ENCODE results near the gene HTRA2. TPM values are rescaled to one million over a fixed set of nuclear protein-coding genes. Genes with fewer than 3 reads are reported as not detected.

Gene HTRA2
- total and polyA plus RNA-seq, 9 of the 15 experiments (the other 6 are each of a cell fraction or from before 2014, with no cell fraction given): 54.2 to 71.2 (median 65.8) TPM

DNA sequence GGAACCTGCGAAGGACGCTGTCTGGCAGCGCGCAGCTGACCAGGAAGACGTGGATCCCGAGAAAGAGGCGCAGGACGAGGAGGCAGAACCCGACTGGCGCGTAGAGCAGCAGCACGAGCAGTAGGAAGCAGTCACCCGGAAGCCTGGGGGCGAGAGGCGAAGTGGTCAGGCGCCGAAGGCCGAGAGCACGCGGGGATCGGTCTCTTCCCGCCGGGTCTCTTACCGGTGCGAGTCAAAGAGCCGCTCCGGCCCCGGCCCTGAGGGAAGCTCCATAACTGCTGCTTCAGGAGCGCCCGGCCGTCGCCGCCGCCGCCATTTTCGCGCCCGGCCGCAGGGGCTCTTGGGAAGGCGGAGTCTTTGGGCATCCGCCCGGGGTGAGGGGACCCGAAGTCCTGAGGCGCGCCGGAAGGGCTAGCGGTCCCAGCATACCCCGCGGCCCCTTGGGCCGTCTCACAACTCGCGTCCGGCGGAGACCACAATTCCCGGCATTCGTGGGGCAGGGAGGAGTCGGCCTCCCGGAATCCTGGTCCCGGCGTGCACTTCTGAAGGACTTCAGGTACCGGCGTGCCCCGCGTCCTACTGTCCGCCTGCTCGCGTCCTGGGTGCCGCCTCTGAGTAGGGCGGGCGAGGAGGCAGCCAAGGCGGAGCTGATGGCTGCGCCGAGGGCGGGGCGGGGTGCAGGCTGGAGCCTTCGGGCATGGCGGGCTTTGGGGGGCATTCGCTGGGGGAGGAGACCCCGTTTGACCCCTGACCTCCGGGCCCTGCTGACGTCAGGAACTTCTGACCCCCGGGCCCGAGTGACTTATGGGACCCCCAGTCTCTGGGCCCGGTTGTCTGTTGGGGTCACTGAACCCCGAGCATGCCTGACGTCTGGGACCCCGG lies at the start of gene HTRA2, which contains the start of gene AUP1 (continued):
- TF ChIP-seq, protein P1, sequence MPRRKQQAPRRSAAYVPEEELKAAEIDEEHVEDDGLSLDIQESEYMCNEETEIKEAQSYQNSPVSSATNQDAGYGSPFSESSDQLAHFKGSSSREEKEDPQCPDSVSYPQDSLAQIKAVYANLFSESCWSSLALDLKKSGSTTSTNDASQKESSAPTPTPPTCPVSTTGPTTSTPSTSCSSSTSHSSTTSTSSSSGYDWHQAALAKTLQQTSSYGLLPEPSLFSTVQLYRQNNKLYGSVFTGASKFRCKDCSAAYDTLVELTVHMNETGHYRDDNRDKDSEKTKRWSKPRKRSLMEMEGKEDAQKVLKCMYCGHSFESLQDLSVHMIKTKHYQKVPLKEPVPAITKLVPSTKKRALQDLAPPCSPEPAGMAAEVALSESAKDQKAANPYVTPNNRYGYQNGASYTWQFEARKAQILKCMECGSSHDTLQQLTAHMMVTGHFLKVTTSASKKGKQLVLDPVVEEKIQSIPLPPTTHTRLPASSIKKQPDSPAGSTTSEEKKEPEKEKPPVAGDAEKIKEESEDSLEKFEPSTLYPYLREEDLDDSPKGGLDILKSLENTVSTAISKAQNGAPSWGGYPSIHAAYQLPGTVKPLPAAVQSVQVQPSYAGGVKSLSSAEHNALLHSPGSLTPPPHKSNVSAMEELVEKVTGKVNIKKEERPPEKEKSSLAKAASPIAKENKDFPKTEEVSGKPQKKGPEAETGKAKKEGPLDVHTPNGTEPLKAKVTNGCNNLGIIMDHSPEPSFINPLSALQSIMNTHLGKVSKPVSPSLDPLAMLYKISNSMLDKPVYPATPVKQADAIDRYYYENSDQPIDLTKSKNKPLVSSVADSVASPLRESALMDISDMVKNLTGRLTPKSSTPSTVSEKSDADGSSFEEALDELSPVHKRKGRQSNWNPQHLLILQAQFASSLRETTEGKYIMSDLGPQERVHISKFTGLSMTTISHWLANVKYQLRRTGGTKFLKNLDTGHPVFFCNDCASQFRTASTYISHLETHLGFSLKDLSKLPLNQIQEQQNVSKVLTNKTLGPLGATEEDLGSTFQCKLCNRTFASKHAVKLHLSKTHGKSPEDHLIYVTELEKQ (CRISPR knock-in tag; IDR thresholded peaks at IDR 0.05): no peak
- TF ChIP-seq, protein P2, sequence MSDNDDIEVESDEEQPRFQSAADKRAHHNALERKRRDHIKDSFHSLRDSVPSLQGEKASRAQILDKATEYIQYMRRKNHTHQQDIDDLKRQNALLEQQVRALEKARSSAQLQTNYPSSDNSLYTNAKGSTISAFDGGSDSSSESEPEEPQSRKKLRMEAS (CRISPR knock-in tag; IDR thresholded peaks at IDR 0.05): peak; percentile 38
- TF ChIP-seq, protein P3, sequence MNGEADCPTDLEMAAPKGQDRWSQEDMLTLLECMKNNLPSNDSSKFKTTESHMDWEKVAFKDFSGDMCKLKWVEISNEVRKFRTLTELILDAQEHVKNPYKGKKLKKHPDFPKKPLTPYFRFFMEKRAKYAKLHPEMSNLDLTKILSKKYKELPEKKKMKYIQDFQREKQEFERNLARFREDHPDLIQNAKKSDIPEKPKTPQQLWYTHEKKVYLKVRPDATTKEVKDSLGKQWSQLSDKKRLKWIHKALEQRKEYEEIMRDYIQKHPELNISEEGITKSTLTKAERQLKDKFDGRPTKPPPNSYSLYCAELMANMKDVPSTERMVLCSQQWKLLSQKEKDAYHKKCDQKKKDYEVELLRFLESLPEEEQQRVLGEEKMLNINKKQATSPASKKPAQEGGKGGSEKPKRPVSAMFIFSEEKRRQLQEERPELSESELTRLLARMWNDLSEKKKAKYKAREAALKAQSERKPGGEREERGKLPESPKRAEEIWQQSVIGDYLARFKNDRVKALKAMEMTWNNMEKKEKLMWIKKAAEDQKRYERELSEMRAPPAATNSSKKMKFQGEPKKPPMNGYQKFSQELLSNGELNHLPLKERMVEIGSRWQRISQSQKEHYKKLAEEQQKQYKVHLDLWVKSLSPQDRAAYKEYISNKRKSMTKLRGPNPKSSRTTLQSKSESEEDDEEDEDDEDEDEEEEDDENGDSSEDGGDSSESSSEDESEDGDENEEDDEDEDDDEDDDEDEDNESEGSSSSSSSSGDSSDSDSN (IDR thresholded peaks at IDR 0.05; ENCODE audit: borderline replicate concordance in 1 of 2, low read depth in 2 of 2, low read length in 2 of 2): 0 out of 4 replicates have a peak, but pooled peaks of 1 of the 2 experiments have one; percentile 34
- TF ChIP-seq CXXC5 (CRISPR knock-in tag; IDR thresholded peaks at IDR 0.05): peak; percentile 84
- TF ChIP-seq NFIX (CRISPR knock-in tag; IDR thresholded peaks at IDR 0.05; ENCODE audit: low read depth): no peak
- peak; percentile 87 for TF ChIP-seq PHF20 (IDR thresholded peaks at IDR 0.05; ENCODE audit: partially characterized antibody)
- peak; percentile 52; the same call in 1 of the 2 replicates for TF ChIP-seq TCF7L2 (IDR thresholded peaks at IDR 0.05; ENCODE audit: low read depth, low read length)
- TF ChIP-seq POLR3G (IDR thresholded peaks at IDR 0.05; ENCODE audit: extremely low read depth, insufficient read length, insufficient replicate concordance): no peak
- TF ChIP-seq NR2C1 (IDR thresholded peaks at IDR 0.05): peak; percentile 88
- peak; percentile 90 for TF ChIP-seq NR2C1 (tag; IDR thresholded peaks at IDR 0.05)
- peak; percentile 61; the same call in 1 of the 2 replicates for TF ChIP-seq LCOR (CRISPR knock-in tag; IDR thresholded peaks at IDR 0.05)
- TF ChIP-seq RHOXF2B (CRISPR knock-in tag; conservative IDR thresholded peaks at IDR 0.05): no peak
- TF ChIP-seq BRD4 (IDR thresholded peaks at IDR 0.05): peak; percentile 72; the same call in 1 of the 2 replicates
- TF ChIP-seq, protein P4, sequence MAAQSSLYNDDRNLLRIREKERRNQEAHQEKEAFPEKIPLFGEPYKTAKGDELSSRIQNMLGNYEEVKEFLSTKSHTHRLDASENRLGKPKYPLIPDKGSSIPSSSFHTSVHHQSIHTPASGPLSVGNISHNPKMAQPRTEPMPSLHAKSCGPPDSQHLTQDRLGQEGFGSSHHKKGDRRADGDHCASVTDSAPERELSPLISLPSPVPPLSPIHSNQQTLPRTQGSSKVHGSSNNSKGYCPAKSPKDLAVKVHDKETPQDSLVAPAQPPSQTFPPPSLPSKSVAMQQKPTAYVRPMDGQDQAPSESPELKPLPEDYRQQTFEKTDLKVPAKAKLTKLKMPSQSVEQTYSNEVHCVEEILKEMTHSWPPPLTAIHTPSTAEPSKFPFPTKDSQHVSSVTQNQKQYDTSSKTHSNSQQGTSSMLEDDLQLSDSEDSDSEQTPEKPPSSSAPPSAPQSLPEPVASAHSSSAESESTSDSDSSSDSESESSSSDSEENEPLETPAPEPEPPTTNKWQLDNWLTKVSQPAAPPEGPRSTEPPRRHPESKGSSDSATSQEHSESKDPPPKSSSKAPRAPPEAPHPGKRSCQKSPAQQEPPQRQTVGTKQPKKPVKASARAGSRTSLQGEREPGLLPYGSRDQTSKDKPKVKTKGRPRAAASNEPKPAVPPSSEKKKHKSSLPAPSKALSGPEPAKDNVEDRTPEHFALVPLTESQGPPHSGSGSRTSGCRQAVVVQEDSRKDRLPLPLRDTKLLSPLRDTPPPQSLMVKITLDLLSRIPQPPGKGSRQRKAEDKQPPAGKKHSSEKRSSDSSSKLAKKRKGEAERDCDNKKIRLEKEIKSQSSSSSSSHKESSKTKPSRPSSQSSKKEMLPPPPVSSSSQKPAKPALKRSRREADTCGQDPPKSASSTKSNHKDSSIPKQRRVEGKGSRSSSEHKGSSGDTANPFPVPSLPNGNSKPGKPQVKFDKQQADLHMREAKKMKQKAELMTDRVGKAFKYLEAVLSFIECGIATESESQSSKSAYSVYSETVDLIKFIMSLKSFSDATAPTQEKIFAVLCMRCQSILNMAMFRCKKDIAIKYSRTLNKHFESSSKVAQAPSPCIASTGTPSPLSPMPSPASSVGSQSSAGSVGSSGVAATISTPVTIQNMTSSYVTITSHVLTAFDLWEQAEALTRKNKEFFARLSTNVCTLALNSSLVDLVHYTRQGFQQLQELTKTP (IDR thresholded peaks at IDR 0.05; ENCODE audit: low read depth in 1 of 2, partially characterized antibody in 2 of 2): peak in 1 of 2 experiments; percentile 97
- no peak for TF ChIP-seq TSC22D4 (tag; IDR thresholded peaks at IDR 0.05)
- TF ChIP-seq SETDB1 (IDR thresholded peaks at IDR 0.05; ENCODE audit: low read length): peak; percentile 45

All from K562 (cell line).